Measurements from ENCODE around the gene PIF1. TPM values are rescaled to one million over a fixed set of nuclear protein-coding genes. Genes with fewer than 3 reads are reported as not detected.

Gene PIF1
- total RNA-seq = 10 to 100 TPM; 45.8 to 49.7 TPM

GRCh38 chr15:64825431-64826294 is at the start of gene PIF1:
Gene PIF1, minus strand, starts transcription at chr15:64825647. Its CDS starts 1,312 bp downstream, at chr15:64824335.
- POLR2A ChIA-PET = interaction anchor here (0.7 to 2.3 kb wide), 9 partner anchors 11 to 86 kb away, joined by 3 to 52 read pairs (median 4); partner anchors contain the start of gene ANKDD1A
- Mint-ChIP-seq H3K27ac (peak within 1 kb of the TSS; percentile 93), H3K9me3 (no peaks in the 10 kb centered on the region), H3K4me1 (peaks cover 29% of the 10 kb centered on the region), H3K4me3 (peak within 1 kb of the TSS; percentile 97), H3K27me3 (no peaks in the 10 kb centered on the region), H3K36me3 (peaks cover 12% of the 10 kb centered on the region)
- DNase-seq (peak; percentile 80), ATAC-seq (ENCODE audit: low read depth) (peak; percentile 92)

- ATAC-seq (ENCODE audit: low read depth) = no peak
- Mint-ChIP-seq H3K27ac (no peak overlapping the region), H3K4me3 (no peak overlapping the region), H3K36me3 (peaks cover 12% of the 10 kb centered on the region), H3K27me3 (no peaks in the 10 kb centered on the region), H3K4me1 (peaks cover 4% of the 10 kb centered on the region), H3K9me3 (no peaks in the 10 kb centered on the region)
- no peak for DNase-seq
- POLR2A ChIA-PET = interaction anchor here (0.9 kb wide), 1 partner anchor 23 kb away, joined by 5 read pairs; no protein-coding TSS in a partner anchor
These were observed 44.9 kb upstream of the PIF1 start for GRCh38 chr15:64870353-64870752.

- Mint-ChIP-seq H3K27ac (no peak overlapping the region), H3K9me3 (no peaks in the 10 kb centered on the region), H3K4me3 (no peak overlapping the region), H3K36me3 (peaks cover 12% of the 10 kb centered on the region), H3K27me3 (no peaks in the 10 kb centered on the region), H3K4me1 (peaks cover 4% of the 10 kb centered on the region)
- ATAC-seq (ENCODE audit: low read depth) (no peak), DNase-seq (no peak)
- POLR2A ChIA-PET = interaction anchor here (0.9 to 2.0 kb wide), 2 partner anchors 8 to 10 kb away, joined by 3 to 6 read pairs; no protein-coding TSS in a partner anchor
These were observed 44.1 kb upstream of the PIF1 start for GRCh38 chr15:64869501-64869900.

GRCh38 chr15:64865998-64866520 is 40.6 kb upstream of the PIF1 start:
- no peaks in the 10 kb centered on the region for H3K9me3 Mint-ChIP-seq
- POLR2A ChIA-PET = interaction anchor here (1.2 kb wide), 1 partner anchor 28 kb away, joined by 3 read pairs; no protein-coding TSS in a partner anchor
- no peak overlapping the region for H3K4me3 Mint-ChIP-seq
- ATAC-seq (ENCODE audit: low read depth) = no peak
- peaks cover 15% of the 10 kb centered on the region for H3K36me3 Mint-ChIP-seq
- no peak overlapping the region for H3K27ac Mint-ChIP-seq
- no peak for DNase-seq
- no peaks in the 10 kb centered on the region for H3K27me3 Mint-ChIP-seq
- H3K4me1 Mint-ChIP-seq = no peaks in the 10 kb centered on the region

GRCh38 chr15:64865126-64865997 is 39.9 kb upstream of the PIF1 start:
- Mint-ChIP-seq H3K36me3 (peaks cover 16% of the 10 kb centered on the region), H3K27me3 (no peaks in the 10 kb centered on the region), H3K9me3 (no peaks in the 10 kb centered on the region), H3K4me1 (no peaks in the 10 kb centered on the region), H3K4me3 (no peak overlapping the region), H3K27ac (no peak overlapping the region)
- POLR2A ChIA-PET = interaction anchor here (1.2 kb wide), 1 partner anchor 29 kb away, joined by 3 read pairs; no protein-coding TSS in a partner anchor
- DNase-seq (no peak), ATAC-seq (ENCODE audit: low read depth) (no peak)

GRCh38 chr15:64864068-64864467 is 38.6 kb upstream of the PIF1 start:
- H3K4me3 Mint-ChIP-seq = no peak overlapping the region
- H3K27me3 Mint-ChIP-seq = no peaks in the 10 kb centered on the region
- H3K4me1 Mint-ChIP-seq = no peaks in the 10 kb centered on the region
- H3K9me3 Mint-ChIP-seq = no peaks in the 10 kb centered on the region
- ATAC-seq (ENCODE audit: low read depth) (no peak), DNase-seq (no peak)
- peaks cover 8% of the 10 kb centered on the region for H3K36me3 Mint-ChIP-seq
- POLR2A ChIA-PET = no interaction called here
- H3K27ac Mint-ChIP-seq = peak overlapping the region; percentile 26

- no peak overlapping the region for H3K27ac Mint-ChIP-seq
- no peaks in the 10 kb centered on the region for H3K9me3 Mint-ChIP-seq
- DNase-seq = no peak
- no peak overlapping the region for H3K4me3 Mint-ChIP-seq
- peaks cover 13% of the 10 kb centered on the region for H3K36me3 Mint-ChIP-seq
- POLR2A ChIA-PET = no interaction called here
- peaks cover 4% of the 10 kb centered on the region for H3K4me1 Mint-ChIP-seq
- H3K27me3 Mint-ChIP-seq = no peaks in the 10 kb centered on the region
- no peak for ATAC-seq (ENCODE audit: low read depth)
These were observed 37.0 kb upstream of the PIF1 start for GRCh38 chr15:64862408-64862807.

GRCh38 chr15:64861960-64862359 is 36.5 kb upstream of the PIF1 start:
- H3K4me3 Mint-ChIP-seq = no peak overlapping the region
- H3K4me1 Mint-ChIP-seq = peaks cover 8% of the 10 kb centered on the region
- H3K9me3 Mint-ChIP-seq = no peaks in the 10 kb centered on the region
- ATAC-seq (ENCODE audit: low read depth) (no peak), DNase-seq (no peak)
- H3K27me3 Mint-ChIP-seq = no peaks in the 10 kb centered on the region
- H3K36me3 Mint-ChIP-seq = peaks cover 15% of the 10 kb centered on the region
- H3K27ac Mint-ChIP-seq = no peak overlapping the region
- POLR2A ChIA-PET = no interaction called here

GRCh38 chr15:64861331-64861730 is 35.9 kb upstream of the PIF1 start:
- DNase-seq (no peak), ATAC-seq (ENCODE audit: low read depth) (no peak)
- Mint-ChIP-seq H3K4me3 (no peak overlapping the region), H3K4me1 (peaks cover 10% of the 10 kb centered on the region), H3K27ac (no peak overlapping the region), H3K36me3 (peaks cover 11% of the 10 kb centered on the region), H3K9me3 (no peaks in the 10 kb centered on the region), H3K27me3 (no peaks in the 10 kb centered on the region)
- POLR2A ChIA-PET = interaction anchor here (0.7 kb wide), 1 partner anchor 18 kb away, joined by 3 read pairs; no protein-coding TSS in a partner anchor

- DNase-seq (no peak), ATAC-seq (ENCODE audit: low read depth) (no peak)
- Mint-ChIP-seq H3K36me3 (peaks cover 16% of the 10 kb centered on the region), H3K4me3 (no peak overlapping the region), H3K27ac (no peak overlapping the region), H3K27me3 (no peaks in the 10 kb centered on the region), H3K9me3 (no peaks in the 10 kb centered on the region), H3K4me1 (peaks cover 20% of the 10 kb centered on the region)
- POLR2A ChIA-PET = interaction anchor here (0.9 kb wide), 1 partner anchor 18 kb away, joined by 3 read pairs; no protein-coding TSS in a partner anchor
These were observed 33.8 kb upstream of the PIF1 start for GRCh38 chr15:64859226-64859625.

- Mint-ChIP-seq H3K36me3 (peaks cover 14% of the 10 kb centered on the region), H3K9me3 (no peaks in the 10 kb centered on the region), H3K27ac (no peak overlapping the region), H3K27me3 (no peaks in the 10 kb centered on the region), H3K4me1 (peaks cover 20% of the 10 kb centered on the region), H3K4me3 (no peak overlapping the region)
- DNase-seq (no peak), ATAC-seq (ENCODE audit: low read depth) (no peak)
- POLR2A ChIA-PET = interaction anchor here (1.0 to 1.4 kb wide), 2 partner anchors 16 to 34 kb away, joined by 3 to 5 read pairs; no protein-coding TSS in a partner anchor
These were observed 32.7 kb upstream of the PIF1 start for GRCh38 chr15:64858021-64858575.

GRCh38 chr15:64857421-64857820 is 32.0 kb upstream of the PIF1 start:
- no peak overlapping the region for H3K4me3 Mint-ChIP-seq
- POLR2A ChIA-PET = interaction anchor here (1.4 to 3.1 kb wide), 2 partner anchors 35 to 37 kb away, joined by 5 to 11 read pairs; no protein-coding TSS in a partner anchor

More at GRCh38 chr15:64857421-64857820, 32.0 kb upstream of the PIF1 start:
- Mint-ChIP-seq H3K9me3 (no peaks in the 10 kb centered on the region), H3K27ac (peak overlapping the region; percentile 60), H3K4me1 (peaks cover 20% of the 10 kb centered on the region), H3K27me3 (no peaks in the 10 kb centered on the region), H3K36me3 (peaks cover 14% of the 10 kb centered on the region)
- ATAC-seq (ENCODE audit: low read depth) = no peak
- DNase-seq = no peak

Measured in activated naive CD8-positive, alpha-beta T cell treated with anti-CD3 and anti-CD28 coated beads, Interleukin-2, amount 10 ng/mL, durations not matched to agents 7 days and 5 days (primary cell).